HEK293 (cell line): ENCODE results near the gene FAM43A.

ENCODE experiments used
- SP2 ChIP-seq: fragments of 450-650 bp; formaldehyde crosslinking; IDR thresholded peaks from 2 replicates; pipeline ENCODE4 v1.5.1; 2016; ENCODE audit warnings: missing biosample characterization, missing genetic modification characterization
- TCF7L2 ChIP-seq: IDR thresholded peaks from 2 replicates; pipeline ENCODE4 v1.6.1; 2011; ENCODE audit warnings: low read depth, mild to moderate bottlenecking, inconsistent platforms, low read length, moderate library complexity, borderline replicate concordance
- ZBTB7A ChIP-seq: fragments of 450-650 bp; formaldehyde crosslinking; IDR thresholded peaks from 2 replicates; pipeline ENCODE4 v1.5.1; 2016; ENCODE audit warnings: low read depth, missing biosample characterization, missing genetic modification characterization
- ZNF221 ChIP-seq: fragments of 450-650 bp; formaldehyde crosslinking; IDR thresholded peaks from 2 replicates; pipeline ENCODE4 v1.5.1; 2017; ENCODE audit warnings: missing biosample characterization, missing genetic modification characterization, borderline replicate concordance
- ZNF530 ChIP-seq: fragments of 450-650 bp; formaldehyde crosslinking; IDR thresholded peaks from 2 replicates; pipeline ENCODE4 v1.5.1; 2016; ENCODE audit warnings: low read depth, missing biosample characterization, missing genetic modification characterization
- ZNF558 ChIP-seq: fragments of 450-650 bp; formaldehyde crosslinking; IDR thresholded peaks from 2 replicates; pipeline ENCODE4 v1.5.1; 2016; ENCODE audit warnings: missing biosample characterization, missing genetic modification characterization
- ZNF777 ChIP-seq: fragments of 450-650 bp; formaldehyde crosslinking; IDR thresholded peaks from 2 replicates; pipeline ENCODE4 v1.5.1; 2017; ENCODE audit warnings: missing biosample characterization, missing genetic modification characterization, borderline replicate concordance
- TF ChIP-seq, protein P1 (sequence below): fragments of 450-650 bp; formaldehyde crosslinking; IDR thresholded peaks from 2 replicates; pipeline ENCODE4 v1.5.1; 2016; ENCODE audit warnings: missing biosample characterization, missing genetic modification characterization
- TF ChIP-seq, protein P2 (sequence below): fragments of 450-650 bp; formaldehyde crosslinking; IDR thresholded peaks from 2 replicates; pipeline ENCODE4 v1.5.1; 2016; ENCODE audit warnings: missing biosample characterization, missing genetic modification characterization

DNA sequence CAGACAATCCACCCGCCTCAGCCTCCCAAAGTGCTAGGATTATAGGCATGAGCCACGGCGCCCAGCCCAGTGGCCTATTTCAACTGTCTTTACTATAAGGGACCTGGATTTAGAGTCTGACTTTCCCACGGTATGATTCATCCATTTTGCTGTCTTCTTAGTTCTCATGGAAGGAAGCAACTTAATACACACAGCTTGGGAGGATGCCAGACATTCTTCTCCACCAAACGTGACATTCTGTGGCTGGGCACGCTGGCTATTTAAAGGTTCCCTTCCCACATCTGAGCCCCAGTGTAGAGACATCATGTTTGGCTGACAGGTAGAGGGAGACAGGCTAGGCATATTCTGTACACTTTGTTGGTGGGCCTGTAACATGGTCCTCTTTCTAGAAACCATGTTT, 26.2 kb downstream of the FAM43A start:
- TF ChIP-seq TCF7L2 (no peak), ZNF558 (tag by site-specific recombination) (no peak), ZNF221 (no peak), ZNF530 (tag by site-specific recombination) (no peak), SP2 (tag by site-specific recombination) (no peak), ZBTB7A (tag by site-specific recombination) (no peak), ZNF777 (tag by site-specific recombination) (no peak)
- TF ChIP-seq, protein P1, sequence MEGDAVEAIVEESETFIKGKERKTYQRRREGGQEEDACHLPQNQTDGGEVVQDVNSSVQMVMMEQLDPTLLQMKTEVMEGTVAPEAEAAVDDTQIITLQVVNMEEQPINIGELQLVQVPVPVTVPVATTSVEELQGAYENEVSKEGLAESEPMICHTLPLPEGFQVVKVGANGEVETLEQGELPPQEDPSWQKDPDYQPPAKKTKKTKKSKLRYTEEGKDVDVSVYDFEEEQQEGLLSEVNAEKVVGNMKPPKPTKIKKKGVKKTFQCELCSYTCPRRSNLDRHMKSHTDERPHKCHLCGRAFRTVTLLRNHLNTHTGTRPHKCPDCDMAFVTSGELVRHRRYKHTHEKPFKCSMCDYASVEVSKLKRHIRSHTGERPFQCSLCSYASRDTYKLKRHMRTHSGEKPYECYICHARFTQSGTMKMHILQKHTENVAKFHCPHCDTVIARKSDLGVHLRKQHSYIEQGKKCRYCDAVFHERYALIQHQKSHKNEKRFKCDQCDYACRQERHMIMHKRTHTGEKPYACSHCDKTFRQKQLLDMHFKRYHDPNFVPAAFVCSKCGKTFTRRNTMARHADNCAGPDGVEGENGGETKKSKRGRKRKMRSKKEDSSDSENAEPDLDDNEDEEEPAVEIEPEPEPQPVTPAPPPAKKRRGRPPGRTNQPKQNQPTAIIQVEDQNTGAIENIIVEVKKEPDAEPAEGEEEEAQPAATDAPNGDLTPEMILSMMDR (tag by site-specific recombination) = no peak
- TF ChIP-seq, protein P2, sequence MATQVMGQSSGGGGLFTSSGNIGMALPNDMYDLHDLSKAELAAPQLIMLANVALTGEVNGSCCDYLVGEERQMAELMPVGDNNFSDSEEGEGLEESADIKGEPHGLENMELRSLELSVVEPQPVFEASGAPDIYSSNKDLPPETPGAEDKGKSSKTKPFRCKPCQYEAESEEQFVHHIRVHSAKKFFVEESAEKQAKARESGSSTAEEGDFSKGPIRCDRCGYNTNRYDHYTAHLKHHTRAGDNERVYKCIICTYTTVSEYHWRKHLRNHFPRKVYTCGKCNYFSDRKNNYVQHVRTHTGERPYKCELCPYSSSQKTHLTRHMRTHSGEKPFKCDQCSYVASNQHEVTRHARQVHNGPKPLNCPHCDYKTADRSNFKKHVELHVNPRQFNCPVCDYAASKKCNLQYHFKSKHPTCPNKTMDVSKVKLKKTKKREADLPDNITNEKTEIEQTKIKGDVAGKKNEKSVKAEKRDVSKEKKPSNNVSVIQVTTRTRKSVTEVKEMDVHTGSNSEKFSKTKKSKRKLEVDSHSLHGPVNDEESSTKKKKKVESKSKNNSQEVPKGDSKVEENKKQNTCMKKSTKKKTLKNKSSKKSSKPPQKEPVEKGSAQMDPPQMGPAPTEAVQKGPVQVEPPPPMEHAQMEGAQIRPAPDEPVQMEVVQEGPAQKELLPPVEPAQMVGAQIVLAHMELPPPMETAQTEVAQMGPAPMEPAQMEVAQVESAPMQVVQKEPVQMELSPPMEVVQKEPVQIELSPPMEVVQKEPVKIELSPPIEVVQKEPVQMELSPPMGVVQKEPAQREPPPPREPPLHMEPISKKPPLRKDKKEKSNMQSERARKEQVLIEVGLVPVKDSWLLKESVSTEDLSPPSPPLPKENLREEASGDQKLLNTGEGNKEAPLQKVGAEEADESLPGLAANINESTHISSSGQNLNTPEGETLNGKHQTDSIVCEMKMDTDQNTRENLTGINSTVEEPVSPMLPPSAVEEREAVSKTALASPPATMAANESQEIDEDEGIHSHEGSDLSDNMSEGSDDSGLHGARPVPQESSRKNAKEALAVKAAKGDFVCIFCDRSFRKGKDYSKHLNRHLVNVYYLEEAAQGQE (tag by site-specific recombination) = no peak
